GM12865 (cell line): ENCODE measurements around the gene MTMR4.
"Not testable (repeated sequence)": the region's sequence is repeated elsewhere in the genome, so short reads cannot be mapped to it uniquely, and the experiment has no call there.

ENCODE experiments used
- DNase-seq: peaks from one replicate; pipeline ENCODE4 v3.0.0; 2010; ENCODE audit warnings: low read depth
- H3K4me3 ChIP-seq: 2 replicates; pipeline ENCODE4 v1.5.1; 2011; ENCODE audit warnings: mild to moderate bottlenecking, low read depth, low read length, control low read depth
- TF ChIP-seq, protein P1 (sequence below): IDR thresholded peaks from 2 replicates; pipeline ENCODE4 v1.5.1; 2011; ENCODE audit warnings: low read length, control low read depth, low read depth, inconsistent platforms; ENCODE audit not compliant: insufficient read depth; ENCODE audit errors: missing control alignments

Gene MTMR4

DNA sequence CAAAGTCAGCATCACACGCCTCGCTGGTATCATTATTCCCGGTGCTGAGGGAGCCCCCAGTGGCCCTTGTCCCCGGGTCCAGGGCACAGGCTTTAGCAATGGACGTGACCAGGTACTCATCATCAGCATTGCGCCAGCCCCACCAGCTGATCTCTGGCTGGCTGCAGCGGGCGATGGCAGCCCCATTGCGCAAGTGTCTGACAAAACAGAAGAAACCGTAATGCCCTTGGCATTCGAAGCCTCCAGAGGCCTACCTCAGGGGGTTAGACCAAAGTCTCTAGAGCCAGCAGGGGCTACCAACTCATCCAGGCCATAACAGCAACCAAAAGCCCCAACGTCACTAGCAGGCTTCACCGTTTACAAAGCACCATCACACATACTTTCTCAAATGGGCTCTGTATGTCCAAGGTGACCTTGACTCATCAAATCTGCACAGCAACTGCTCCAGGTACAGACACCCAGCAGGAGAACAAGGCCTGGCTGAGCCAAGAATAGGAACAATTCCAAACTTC, 7.3 kb downstream of the MTMR4 start:
- DNase-seq: no peak
- TF ChIP-seq, protein P1, sequence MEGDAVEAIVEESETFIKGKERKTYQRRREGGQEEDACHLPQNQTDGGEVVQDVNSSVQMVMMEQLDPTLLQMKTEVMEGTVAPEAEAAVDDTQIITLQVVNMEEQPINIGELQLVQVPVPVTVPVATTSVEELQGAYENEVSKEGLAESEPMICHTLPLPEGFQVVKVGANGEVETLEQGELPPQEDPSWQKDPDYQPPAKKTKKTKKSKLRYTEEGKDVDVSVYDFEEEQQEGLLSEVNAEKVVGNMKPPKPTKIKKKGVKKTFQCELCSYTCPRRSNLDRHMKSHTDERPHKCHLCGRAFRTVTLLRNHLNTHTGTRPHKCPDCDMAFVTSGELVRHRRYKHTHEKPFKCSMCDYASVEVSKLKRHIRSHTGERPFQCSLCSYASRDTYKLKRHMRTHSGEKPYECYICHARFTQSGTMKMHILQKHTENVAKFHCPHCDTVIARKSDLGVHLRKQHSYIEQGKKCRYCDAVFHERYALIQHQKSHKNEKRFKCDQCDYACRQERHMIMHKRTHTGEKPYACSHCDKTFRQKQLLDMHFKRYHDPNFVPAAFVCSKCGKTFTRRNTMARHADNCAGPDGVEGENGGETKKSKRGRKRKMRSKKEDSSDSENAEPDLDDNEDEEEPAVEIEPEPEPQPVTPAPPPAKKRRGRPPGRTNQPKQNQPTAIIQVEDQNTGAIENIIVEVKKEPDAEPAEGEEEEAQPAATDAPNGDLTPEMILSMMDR: no peak
- H3K4me3 ChIP-seq: no peak overlapping the region

DNA sequence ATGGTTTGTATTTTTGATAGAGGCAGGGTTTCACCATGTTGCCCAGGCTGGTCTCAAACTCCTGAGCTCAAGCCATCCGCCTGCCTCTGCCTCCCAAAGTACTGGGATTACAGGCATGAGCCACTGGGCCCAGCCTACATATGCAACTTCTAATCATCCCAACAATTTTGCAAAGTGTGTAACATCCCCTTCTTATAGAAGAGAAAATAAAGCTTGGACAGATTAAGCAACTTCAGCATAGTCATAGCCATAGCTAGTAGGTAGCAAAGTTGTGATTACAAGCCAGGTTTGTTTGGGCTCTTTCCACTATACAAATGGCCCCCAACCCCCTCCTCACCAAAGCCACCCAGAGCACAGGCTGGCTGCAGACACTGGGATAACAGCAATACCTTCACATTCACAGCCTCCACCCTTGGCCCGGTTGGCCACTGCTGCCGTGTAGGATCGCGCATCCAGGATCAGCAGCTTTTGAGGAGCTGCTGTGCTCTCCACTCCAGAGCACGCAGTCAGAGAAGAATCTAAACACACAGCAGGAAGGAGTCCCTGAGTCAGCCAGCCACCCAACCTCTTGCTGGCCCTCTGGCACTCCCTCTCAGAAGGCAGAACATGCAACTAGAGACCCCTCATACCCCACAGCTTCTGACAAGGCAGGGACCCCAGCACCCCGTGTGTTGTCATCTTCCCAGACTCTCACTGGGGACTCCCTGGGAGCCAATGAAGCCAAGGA, 7.9 kb downstream of the MTMR4 start:
- no peak for DNase-seq
- TF ChIP-seq, protein P1: no peak
- H3K4me3 ChIP-seq: no peak overlapping the region

DNA sequence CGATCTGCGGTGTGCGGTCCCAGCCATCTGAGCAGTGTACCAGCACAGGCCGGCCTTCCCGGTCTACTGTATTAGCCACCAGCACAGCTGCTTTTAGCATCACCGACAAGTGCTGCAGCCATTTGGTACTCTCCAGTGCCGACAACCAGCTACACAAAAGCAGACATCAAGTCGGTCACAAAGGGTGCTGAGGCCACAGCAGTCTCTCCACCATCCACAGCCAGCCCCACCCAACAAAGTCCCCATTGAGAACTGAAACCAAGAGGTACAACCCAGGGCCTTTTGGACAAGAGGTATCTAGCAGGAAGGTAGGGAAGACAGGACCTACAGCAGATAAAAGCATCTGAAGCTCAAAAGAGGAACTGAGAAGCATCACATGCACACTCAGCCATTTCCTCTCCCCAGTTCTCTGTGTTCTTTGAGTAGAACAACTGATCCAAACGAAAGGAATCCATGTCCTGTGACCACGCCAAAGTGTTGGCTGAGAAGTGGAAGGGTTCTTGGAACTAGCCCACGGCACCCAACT, 9.5 kb downstream of the MTMR4 start:
- DNase-seq: peak; percentile 84
- TF ChIP-seq, protein P1: no peak
- peak overlapping the region; percentile 18; the same call in 1 of the 2 replicates for H3K4me3 ChIP-seq

DNA sequence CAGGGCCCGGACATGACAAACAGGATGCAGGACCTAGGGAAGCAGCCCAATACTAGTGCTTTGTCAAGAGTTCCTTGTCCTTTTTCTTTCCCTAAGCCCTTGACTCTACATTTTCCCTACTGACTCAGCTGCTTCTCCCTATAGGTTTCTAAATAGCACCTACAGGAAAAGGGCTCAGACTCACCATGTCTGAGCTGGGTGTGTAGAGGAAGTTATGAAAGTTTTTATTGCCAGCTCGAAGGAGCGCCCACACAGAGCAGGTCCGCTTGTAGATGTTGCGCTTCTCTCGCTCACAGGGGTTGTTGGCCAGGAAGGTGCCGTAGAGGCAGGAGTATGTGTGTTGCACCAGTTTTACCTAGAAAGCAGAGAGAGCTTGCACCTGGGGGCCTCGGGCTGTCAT, 10.6 kb downstream of the MTMR4 start:
- H3K4me3 ChIP-seq: no peak overlapping the region
- TF ChIP-seq, protein P1: no peak
- DNase-seq: no peak

DNA sequence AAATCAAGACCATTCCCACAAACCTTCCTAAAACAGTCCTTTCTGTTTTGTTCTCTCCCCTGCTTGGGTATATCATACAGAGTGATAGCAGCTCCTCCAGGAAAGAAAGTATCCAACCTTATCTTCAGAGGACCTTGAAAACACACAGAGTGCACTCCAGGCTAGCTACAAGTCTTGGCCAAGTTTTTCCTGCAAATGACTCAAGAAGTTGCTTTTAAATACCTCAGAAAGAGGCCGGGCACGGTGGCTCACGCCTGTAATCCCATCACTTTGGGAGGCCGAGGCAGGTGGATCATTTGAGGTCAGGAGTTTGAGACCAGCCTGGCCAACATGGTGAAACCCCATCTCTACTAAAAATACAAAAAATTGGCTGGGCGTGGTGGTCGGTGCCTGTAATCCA, 11.3 kb downstream of the MTMR4 start:
- H3K4me3 ChIP-seq, DNase-seq: not testable (repeated sequence)

DNA sequence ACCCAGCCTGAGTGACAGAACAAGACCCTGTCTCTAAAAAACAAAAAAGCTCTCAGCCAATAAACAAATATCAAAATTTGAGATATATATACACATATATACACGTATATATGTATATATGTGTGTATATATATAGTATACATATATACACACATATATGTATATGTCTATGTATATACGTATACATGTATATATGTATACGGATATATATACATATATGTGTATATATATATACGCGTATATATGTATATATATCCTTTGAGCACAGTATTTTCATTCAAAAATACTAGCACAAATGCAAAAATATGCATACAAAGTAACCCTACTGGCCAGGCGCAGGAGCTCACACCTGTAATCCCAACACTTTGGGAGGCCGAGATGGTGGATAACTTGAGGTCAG, 13.0 kb downstream of the MTMR4 start:
- TF ChIP-seq, protein P1: no peak
- no peak for DNase-seq
- H3K4me3 ChIP-seq: no peak overlapping the region

DNA sequence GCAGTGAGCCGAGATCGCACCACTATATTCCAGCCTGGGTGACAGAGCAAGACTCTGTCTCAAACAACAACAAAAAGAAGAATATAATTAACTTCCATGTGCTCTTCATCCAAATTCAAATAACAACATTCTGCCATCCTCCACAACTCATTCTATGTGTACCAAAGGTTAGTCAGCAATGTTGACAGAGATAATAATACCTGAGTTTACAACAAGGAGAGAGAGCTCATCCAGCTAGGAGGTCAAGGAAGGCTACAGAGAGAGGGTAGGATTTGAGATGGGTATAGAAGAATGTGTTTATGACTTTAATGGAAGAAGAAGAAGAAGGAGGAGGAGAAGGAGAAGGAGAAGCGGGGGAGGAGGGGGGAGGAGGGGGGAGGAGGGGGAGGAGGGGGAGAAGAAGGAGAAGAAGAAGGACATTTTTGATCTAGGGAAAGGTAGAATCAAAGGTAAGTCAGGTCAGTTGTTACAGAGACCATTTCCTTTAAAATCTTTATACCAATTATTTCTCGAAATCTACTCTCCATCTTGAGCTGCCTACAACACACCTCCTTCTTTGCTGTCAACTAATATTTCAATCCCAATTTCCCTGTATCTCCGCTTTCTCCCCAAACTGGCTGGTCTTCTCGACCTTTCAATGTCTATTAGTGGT, 16.1 kb downstream of the MTMR4 start:
- TF ChIP-seq, protein P1: no peak
- no peak for DNase-seq

More for the DNA sequence above, 16.1 kb downstream of the MTMR4 start:
- H3K4me3 ChIP-seq: no peak overlapping the region
